Smooth muscle cell (in vitro differentiated cells): Measurements from ENCODE around the gene CORO6. TPM values are rescaled to one million over a fixed set of nuclear protein-coding genes. Genes with fewer than 3 reads are reported as not detected.

Source experiments
- DNase-seq: peaks from one replicate; lab custom pipeline; 2025; ENCODE audit not compliant: unreplicated experiment; lab: John Stamatoyannopoulos, UW
- H2AFZ ChIP-seq: fragments of 200-600 bp; sonication (generic); 2 replicates; pipeline ENCODE4 v1.6.0; 2016; ENCODE audit warnings: antibody characterized with exemption, low read depth, mild to moderate bottlenecking
- H3F3A ChIP-seq: fragments of 200-600 bp; sonication (generic); 2 replicates; pipeline ENCODE4 v1.6.0; 2017; ENCODE audit warnings: antibody characterized with exemption, low read depth
- H3K27ac ChIP-seq: fragments of 200-600 bp; sonication (generic); 2 replicates; pipeline ENCODE4 v1.5.1; 2016; ENCODE audit warnings: low read depth, mild to moderate bottlenecking
- H3K27me3 ChIP-seq: fragments of 200-600 bp; sonication (generic); 2 replicates; pipeline ENCODE4 v1.6.1; 2016; ENCODE audit warnings: low read depth, mild to moderate bottlenecking
- H3K36me3 ChIP-seq: fragments of 200-600 bp; sonication (generic); 2 replicates; pipeline ENCODE4 v1.5.1; 2016; ENCODE audit warnings: low read depth
- H3K4me1 ChIP-seq: fragments of 200-600 bp; sonication (generic); 2 replicates; pipeline ENCODE4 v1.5.1; 2016; ENCODE audit warnings: low read depth
- H3K4me2 ChIP-seq: fragments of 200-600 bp; sonication (generic); 2 replicates; pipeline ENCODE4 v1.6.0; 2016; ENCODE audit warnings: mild to moderate bottlenecking
- H3K4me3 ChIP-seq: fragments of 200-600 bp; sonication (generic); 2 replicates; pipeline ENCODE4 v1.5.1; 2016; ENCODE audit warnings: mild to moderate bottlenecking
- H3K79me2 ChIP-seq: fragments of 200-600 bp; sonication (generic); 2 replicates; pipeline ENCODE4 v1.6.0; 2016; ENCODE audit warnings: low read depth, mild to moderate bottlenecking
- H3K9ac ChIP-seq: fragments of 200-600 bp; sonication (generic); 2 replicates; pipeline ENCODE4 v1.6.0; 2016; ENCODE audit warnings: low read depth
- H3K9me3 ChIP-seq: fragments of 200-600 bp; sonication (generic); replicated peaks from 2 replicates; pipeline ENCODE4 v1.5.1; 2016; ENCODE audit warnings: low read depth
- H4K20me1 ChIP-seq: fragments of 200-600 bp; sonication (generic); 2 replicates; pipeline ENCODE4 v1.6.0; 2016; ENCODE audit warnings: low read depth
- WGBS: methylation state at CpG from one replicate; pipeline ENCODE4 v1.1.7; 2016; ENCODE audit warnings: low lambda C conversion rate; 5-methylcytosine and 5-hydroxymethylcytosine counted together
- polyA plus RNA-seq: library from polyadenylated mRNA; unstranded; fragments of >200 nt; fragmentation: Nextera tagmentation; extraction: Ambion mirVana; gene quantifications from 2 replicates; pipeline ENCODE4 v1.2.1, GENCODE V29; 2016
- total RNA-seq: library from RNA; depleted of rRNA; stranded (reverse); fragments of >200 nt; gene quantifications from 2 replicates; pipeline ENCODE4 v1.2.3, GENCODE V29; 2014
- TF ChIP-seq, protein P1 (sequence below): fragments of 200-600 bp; sonication (generic); IDR thresholded peaks from 2 replicates; pipeline ENCODE4 v1.5.1; 2017; ENCODE audit warnings: borderline replicate concordance, mild to moderate bottlenecking, antibody characterized with exemption; ENCODE audit not compliant: insufficient read depth, poor library complexity, severe bottlenecking

Gene CORO6
- total and polyA plus RNA-seq, 2 experiments from 2014 or later = 2.4 TPM

DNA sequence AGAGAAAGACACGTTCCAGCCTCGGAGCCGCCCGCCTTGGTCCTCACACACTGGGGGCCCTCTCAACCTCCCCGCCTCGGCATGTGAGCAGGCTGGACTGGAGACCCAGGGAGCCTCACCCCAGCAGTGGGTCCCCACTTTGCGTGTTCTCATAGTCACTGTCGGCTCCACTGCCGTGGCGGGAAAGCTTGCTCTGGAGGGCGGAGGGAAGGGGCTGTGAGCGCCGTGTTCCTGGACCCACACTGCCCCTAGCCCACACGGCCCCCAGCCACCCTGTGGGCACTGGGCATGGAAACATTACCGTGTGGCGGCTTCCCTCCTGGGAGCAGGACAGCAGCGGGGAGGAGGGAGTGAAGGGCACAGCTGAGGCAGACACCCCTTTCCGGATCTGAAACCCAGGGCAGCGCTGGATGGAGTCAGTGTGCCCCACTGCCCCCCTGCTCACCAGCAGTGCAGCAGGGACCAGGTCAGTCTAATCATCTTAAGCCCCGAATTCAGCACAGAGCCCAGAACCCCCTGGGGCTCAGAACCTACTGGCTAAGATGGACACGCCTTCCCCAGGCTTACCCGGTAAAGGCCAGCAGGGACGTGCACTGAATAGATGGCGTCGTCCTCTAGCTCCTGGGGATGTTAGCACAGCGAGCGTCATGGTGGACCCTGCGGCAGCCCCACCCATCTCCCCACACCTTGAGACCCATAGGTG is 47.0 kb downstream of the CORO6 start:
- WGBS = 96% methylated on average over 26 of the region's 28 CpGs
- peaks cover 6% of the 10 kb centered on the region for H4K20me1 ChIP-seq
- H3K79me2 ChIP-seq = peaks cover 4% of the 10 kb centered on the region
- H3K4me2 ChIP-seq = no peak overlapping the region
- H3F3A ChIP-seq = no peaks in the 10 kb centered on the region
- H3K27ac ChIP-seq = no peak overlapping the region
- H3K9me3 ChIP-seq = no peaks in the 10 kb centered on the region
- TF ChIP-seq, protein P1, sequence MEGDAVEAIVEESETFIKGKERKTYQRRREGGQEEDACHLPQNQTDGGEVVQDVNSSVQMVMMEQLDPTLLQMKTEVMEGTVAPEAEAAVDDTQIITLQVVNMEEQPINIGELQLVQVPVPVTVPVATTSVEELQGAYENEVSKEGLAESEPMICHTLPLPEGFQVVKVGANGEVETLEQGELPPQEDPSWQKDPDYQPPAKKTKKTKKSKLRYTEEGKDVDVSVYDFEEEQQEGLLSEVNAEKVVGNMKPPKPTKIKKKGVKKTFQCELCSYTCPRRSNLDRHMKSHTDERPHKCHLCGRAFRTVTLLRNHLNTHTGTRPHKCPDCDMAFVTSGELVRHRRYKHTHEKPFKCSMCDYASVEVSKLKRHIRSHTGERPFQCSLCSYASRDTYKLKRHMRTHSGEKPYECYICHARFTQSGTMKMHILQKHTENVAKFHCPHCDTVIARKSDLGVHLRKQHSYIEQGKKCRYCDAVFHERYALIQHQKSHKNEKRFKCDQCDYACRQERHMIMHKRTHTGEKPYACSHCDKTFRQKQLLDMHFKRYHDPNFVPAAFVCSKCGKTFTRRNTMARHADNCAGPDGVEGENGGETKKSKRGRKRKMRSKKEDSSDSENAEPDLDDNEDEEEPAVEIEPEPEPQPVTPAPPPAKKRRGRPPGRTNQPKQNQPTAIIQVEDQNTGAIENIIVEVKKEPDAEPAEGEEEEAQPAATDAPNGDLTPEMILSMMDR = no peak
- H3K4me3 ChIP-seq = no peak overlapping the region
- peaks cover 6% of the 10 kb centered on the region for H3K4me1 ChIP-seq
- H2AFZ ChIP-seq = no peak overlapping the region
- H3K36me3 ChIP-seq = no peaks in the 10 kb centered on the region
- H3K9ac ChIP-seq = no peak overlapping the region
- no peaks in the 10 kb centered on the region for H3K27me3 ChIP-seq
- DNase-seq = no peak

DNA sequence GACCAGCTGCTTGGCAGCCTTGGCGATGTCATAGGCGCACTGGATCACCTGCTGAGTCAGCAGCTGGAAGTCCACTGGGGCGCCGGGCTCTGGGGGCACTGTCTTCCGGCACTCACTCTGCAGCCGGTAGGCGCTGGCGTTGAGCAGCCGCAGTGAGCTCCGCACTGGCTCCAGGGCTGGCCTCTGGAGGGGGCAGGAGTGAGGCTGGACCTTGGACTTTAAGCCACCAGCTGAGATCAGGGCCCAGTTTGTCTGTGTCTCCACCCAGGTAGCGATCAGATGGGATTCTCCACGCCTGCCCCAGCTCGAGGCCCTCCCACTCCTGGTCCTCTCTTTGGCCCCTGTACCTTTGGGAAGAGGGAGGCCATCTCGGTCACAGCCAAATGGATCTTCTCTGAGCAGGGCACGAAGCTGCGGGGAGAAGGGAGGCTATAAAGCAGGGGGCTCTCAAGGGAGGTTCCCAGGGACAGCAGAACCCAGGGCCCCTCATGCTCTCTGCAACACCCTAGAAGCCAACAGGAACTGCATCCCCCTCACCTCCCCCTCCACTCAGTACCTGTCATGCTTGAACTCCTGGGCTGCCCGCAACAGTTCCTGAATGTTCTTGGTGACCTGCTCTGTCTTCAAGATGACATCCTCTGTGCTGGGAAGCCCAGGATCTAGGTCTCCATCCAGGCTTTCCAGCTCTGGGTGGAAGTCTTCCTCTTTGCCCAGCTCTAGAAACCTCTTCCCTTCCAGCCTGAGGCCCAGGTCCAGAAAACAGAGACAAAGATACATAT is 47.8 kb downstream of the CORO6 start:
- no peak for DNase-seq
- WGBS = 95% methylated on average over 17 of the region's 17 CpGs
- H3K27ac ChIP-seq = no peak overlapping the region

DNA sequence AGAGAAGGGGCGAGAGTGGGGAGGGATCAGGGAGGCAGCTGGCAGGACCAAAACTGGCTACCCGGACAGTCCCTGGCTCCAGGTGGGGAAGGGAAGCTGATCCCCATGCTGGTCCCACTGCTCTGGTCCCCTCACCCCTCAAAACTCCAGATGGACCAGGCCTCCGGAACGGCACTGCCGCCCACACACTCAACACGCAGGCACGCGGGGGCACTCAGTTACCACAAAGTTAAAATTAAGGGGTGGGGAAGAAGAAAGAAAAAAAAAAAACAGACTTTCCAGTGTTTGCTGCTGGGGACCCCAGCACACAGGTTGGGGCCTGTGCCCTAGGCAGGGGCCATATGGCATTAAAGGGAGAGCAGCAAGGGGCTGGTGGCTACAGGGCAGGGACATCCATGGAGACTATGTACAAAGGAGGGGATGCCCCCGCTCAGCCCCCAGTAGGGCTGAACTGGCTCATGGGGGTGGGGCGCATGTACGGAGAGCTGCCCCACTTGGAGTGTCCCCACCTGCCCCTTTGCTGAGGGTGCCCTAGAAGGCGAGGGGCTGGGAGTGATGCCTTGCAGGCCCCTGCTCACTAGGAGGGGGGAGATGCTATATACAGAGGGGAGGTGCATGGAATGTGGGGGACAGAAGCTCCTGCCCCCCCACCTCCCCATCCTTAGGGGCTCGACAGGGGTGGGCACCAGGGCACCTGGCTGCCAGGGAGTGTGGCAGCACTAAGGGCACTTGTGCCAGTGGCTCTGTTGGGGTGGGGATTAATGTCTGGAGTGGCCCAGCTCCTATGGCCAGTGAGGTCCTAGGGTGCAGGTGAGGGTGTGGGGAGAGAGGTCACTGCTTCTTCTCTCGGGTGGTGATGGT is 48.6 kb downstream of the CORO6 start:
- Histone ChIP-seq H3K79me2 (peaks cover 7% of the 10 kb centered on the region), H4K20me1 (no peaks in the 10 kb centered on the region), H3K9me3 (no peaks in the 10 kb centered on the region), H3K4me2 (no peak overlapping the region), H3K27ac (no peak overlapping the region), H3K4me3 (no peak overlapping the region), H3K9ac (no peak overlapping the region), H3F3A (peaks cover 6% of the 10 kb centered on the region), H2AFZ (no peak overlapping the region), H3K36me3 (no peaks in the 10 kb centered on the region), H3K27me3 (no peaks in the 10 kb centered on the region), H3K4me1 (peaks cover 15% of the 10 kb centered on the region)
- 86% methylated on average over 13 of the region's 14 CpGs for WGBS
- TF ChIP-seq, protein P1 = no peak
- no peak for DNase-seq

More for the DNA sequence above, 47.8 kb downstream of the CORO6 start:
- Histone ChIP-seq H3K9me3 (no peaks in the 10 kb centered on the region), H3F3A (no peaks in the 10 kb centered on the region), H3K9ac (no peak overlapping the region), H2AFZ (no peak overlapping the region), H3K4me1 (peaks cover 7% of the 10 kb centered on the region), H4K20me1 (peaks cover under 1% of the 10 kb centered on the region), H3K27me3 (no peaks in the 10 kb centered on the region), H3K4me3 (no peak overlapping the region), H3K36me3 (no peaks in the 10 kb centered on the region), H3K79me2 (peaks cover 7% of the 10 kb centered on the region), H3K4me2 (no peak overlapping the region)
- TF ChIP-seq, protein P1 = no peak
